Fibroblast of skin of left quadriceps (primary cell): ENCODE data around the gene MANF.
"Not testable (repeated sequence)": the region's sequence is repeated elsewhere in the genome, so short reads cannot be mapped to it uniquely, and the experiment has no call there.

Source experiments
- DNase-seq, 2 experiments: peaks; one replicate each; pipeline ENCODE4 v3.0.0-alpha.2; 2013; ENCODE audit warnings: low read depth in 2 of 2

The MANF gene

GRCh38 chr3:51384726-51385473 is at the start of gene MANF:
MANF (plus strand) TSS chr3:51385291; CDS start chr3:51385343, 52 bp downstream.
- DNase-seq, result peak; percentile 95 to 97

GRCh38 chr3:51336261-51336660 is 48.8 kb upstream of the MANF start:
- DNase-seq, result no peak

- no peak for DNase-seq
Observed at GRCh38 chr3:51337666-51338065, 47.4 kb upstream of the MANF start.

GRCh38 chr3:51338632-51339031 is 46.5 kb upstream of the MANF start:
- no peak for DNase-seq

GRCh38 chr3:51340013-51340829 is 44.9 kb upstream of the MANF start:
- DNase-seq, result peak; percentile 87 to 90

GRCh38 chr3:51340989-51341636 is 44.0 kb upstream of the MANF start:
- DNase-seq, result no peak

GRCh38 chr3:51343918-51344687 is 41.0 kb upstream of the MANF start:
- DNase-seq, result peak in 1 of 2 experiments; percentile 6

- DNase-seq, result no peak
Observed at GRCh38 chr3:51350751-51351150, 34.3 kb upstream of the MANF start.

- DNase-seq, result no peak
Observed at GRCh38 chr3:51353131-51353530, 32.0 kb upstream of the MANF start.

GRCh38 chr3:51353691-51354090 is 31.4 kb upstream of the MANF start:
- no peak for DNase-seq

GRCh38 chr3:51354172-51354571 is 30.9 kb upstream of the MANF start:
- DNase-seq, result no peak

GRCh38 chr3:51354731-51355615 is 30.1 kb upstream of the MANF start:
- no peak for DNase-seq

GRCh38 chr3:51355891-51356578 is 29.1 kb upstream of the MANF start:
- DNase-seq, result no peak

- no peak for DNase-seq
Observed at GRCh38 chr3:51357856-51358255, 27.2 kb upstream of the MANF start.

- no peak for DNase-seq
Observed at GRCh38 chr3:51358981-51359380, 26.1 kb upstream of the MANF start.

GRCh38 chr3:51360806-51361205 is 24.3 kb upstream of the MANF start:
- no peak for DNase-seq

GRCh38 chr3:51361746-51362145 is 23.3 kb upstream of the MANF start:
- no peak for DNase-seq

GRCh38 chr3:51362476-51362875 is 22.6 kb upstream of the MANF start:
- DNase-seq, result no peak

- not testable (repeated sequence) for DNase-seq
Observed at GRCh38 chr3:51368276-51368675, 16.8 kb upstream of the MANF start.

- peak; percentile 41 to 45 for DNase-seq
Observed at GRCh38 chr3:51371943-51372557, 13.0 kb upstream of the MANF start.
